Naive thymus-derived CD4-positive, alpha-beta T cell (primary cell): ENCODE measurements around the gene SPNS2. TPM values are rescaled to one million over a fixed set of nuclear protein-coding genes. Genes with fewer than 3 reads are reported as not detected.

ENCODE experiments used
- ATAC-seq: fragments of 150-1000 bp; cut with Tn5 transposase; 2 replicates; pipeline ENCODE4 v1.10.0; 2021; ENCODE audit warnings: mild to moderate bottlenecking, moderate library complexity
- CTCF ChIA-PET: fragments of 350-600 bp; sonication (Branson Sonifier 250); formaldehyde crosslinking; loops from one replicate; lab custom pipeline; 2021; ENCODE audit warnings: antibody characterized with exemption; lab: Charles Lee
- POLR2A ChIA-PET: fragments of 350-600 bp; sonication (Branson Sonifier 250); formaldehyde crosslinking; loops from one replicate; lab custom pipeline; 2021; ENCODE audit warnings: antibody characterized with exemption, inconsistent platforms; lab: Charles Lee
- DNase-seq, 9 donors: peaks; one replicate each; pipeline versions ENCODE4 v3.0.0 to v3.0.0-alpha.2; 2020 to 2022; ENCODE audit warnings: mixed read lengths in 1 of 9
- H3K27ac ChIP-seq: one replicate; pipeline ENCODE4 v1.7.0; 2013; ENCODE audit warnings: mild to moderate bottlenecking, low read depth, low read length, moderate library complexity
- H3K27me3 ChIP-seq, 2 donors: one replicate each; pipeline ENCODE4 v1.7.0; 2013; ENCODE audit warnings: low read length in 2 of 2, mild to moderate bottlenecking in 2 of 2, moderate library complexity in 2 of 2; ENCODE audit not compliant: control insufficient read depth in 2 of 2, insufficient read depth in 2 of 2
- H3K36me3 ChIP-seq, 3 experiments: 1 replicate in 2 of 3; 2 replicates in 1 of 3; pipeline ENCODE4 v1.7.0; 2013; ENCODE audit warnings: low read length in 3 of 3, mild to moderate bottlenecking in 3 of 3, moderate library complexity in 1 of 3; ENCODE audit not compliant: insufficient read depth in 3 of 3, control insufficient read depth in 2 of 3
- H3K4me1 ChIP-seq, 2 donors: one replicate each; pipeline ENCODE4 v1.7.0; 2013; ENCODE audit warnings: low read length in 2 of 2, mild to moderate bottlenecking in 2 of 2, moderate library complexity in 1 of 2; ENCODE audit not compliant: control insufficient read depth in 2 of 2, insufficient read depth in 2 of 2
- H3K4me3 ChIP-seq: 2 replicates; pipeline ENCODE4 v1.7.0; 2013; ENCODE audit warnings: mild to moderate bottlenecking, low read length
- H3K9me3 ChIP-seq, 3 experiments: 1 replicate in 2 of 3; 2 replicates in 1 of 3; pipeline ENCODE4 v1.7.0; 2013; ENCODE audit warnings: low read length in 3 of 3; ENCODE audit not compliant: control insufficient read depth in 2 of 3
- H3K27ac Mint-ChIP-seq, 9 donors: one replicate each; pipeline ENCODE4 v1.8.0; 2020 to 2022; ENCODE audit warnings: mixed read lengths in 9 of 9, mild to moderate bottlenecking in 8 of 9, moderate library complexity in 5 of 9, inconsistent platforms in 2 of 9
- H3K27me3 Mint-ChIP-seq, 5 donors: one replicate each; pipeline ENCODE4 v1.8.0; 2021 to 2022; ENCODE audit warnings: mixed read lengths in 5 of 5, mild to moderate bottlenecking in 1 of 5
- H3K36me3 Mint-ChIP-seq, 5 donors: one replicate each; pipeline ENCODE4 v1.8.0; 2020 to 2022; ENCODE audit warnings: mixed read lengths in 5 of 5, mild to moderate bottlenecking in 3 of 5, inconsistent platforms in 1 of 5
- H3K4me1 Mint-ChIP-seq, 7 donors: one replicate each; pipeline ENCODE4 v1.8.0; 2020 to 2022; ENCODE audit warnings: mixed read lengths in 7 of 7, mild to moderate bottlenecking in 3 of 7, inconsistent platforms in 1 of 7
- H3K4me3 Mint-ChIP-seq, 10 donors: one replicate each; pipeline ENCODE4 v1.8.0; 2020 to 2022; ENCODE audit warnings: mild to moderate bottlenecking in 10 of 10, mixed read lengths in 10 of 10, moderate library complexity in 6 of 10, inconsistent platforms in 2 of 10
- H3K9me3 Mint-ChIP-seq, 11 donors: one replicate each; pipeline ENCODE4 v1.8.0; 2020 to 2022; ENCODE audit warnings: mixed read lengths in 11 of 11, mild to moderate bottlenecking in 4 of 11, inconsistent platforms in 1 of 11, moderate library complexity in 1 of 11
- intact Hi-C, 2 donors: fragments of 100-400 bp; cut with micrococcal nuclease; formaldehyde crosslinking; loops; one replicate each; pipeline ENCODE4 v1.15.1; 2023
- polyA plus RNA-seq, 2 donors: library from polyadenylated mRNA; unstranded; fragments of 300-500 nt; fragmentation: Illumina TruSeq; gene quantifications; one replicate each; pipeline ENCODE4 v1.2.3, GENCODE V29; 2021
- total RNA-seq, 6 experiments: library from RNA in 5 of 6; stranded (reverse) in 5 of 6; gene quantifications; 1 replicate in 5 of 6; 2 replicates in 1 of 6; pipeline ENCODE4 v1.2.3 and lab custom pipeline; 2021 to 2026

SPNS2 gene
- total and polyA plus RNA-seq, 7 experiments from 2014 or later: 0.19 to 0.56 (median 0.50) TPM; not detected in 3

DNA sequence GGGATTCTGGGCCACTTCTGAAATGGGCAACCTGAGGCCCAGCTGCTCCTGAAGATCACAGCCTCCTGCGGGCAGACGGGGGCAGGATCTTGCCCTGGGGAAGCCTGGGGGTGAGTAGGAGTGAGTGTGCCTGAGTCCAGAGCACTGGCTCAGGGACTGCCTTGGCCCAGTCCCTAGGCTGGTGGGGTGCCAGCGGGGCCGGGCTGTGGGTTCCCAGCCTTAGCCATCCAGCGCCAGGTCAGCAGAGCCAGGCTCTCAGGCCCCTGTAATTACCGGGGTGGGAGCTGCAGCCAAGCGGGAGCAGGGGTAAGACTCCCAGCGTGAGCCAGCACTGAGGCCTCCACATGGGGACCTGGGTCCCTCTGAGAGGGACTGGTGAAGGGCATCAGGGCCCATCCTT is 8.2 kb downstream of the SPNS2 start:
- no peak overlapping the region for H3K4me3 Mint-ChIP-seq
- no peak overlapping the region for H3K27ac Mint-ChIP-seq
- no peaks in the 10 kb centered on the region for H3K36me3 ChIP-seq
- no peak overlapping the region for H3K27ac ChIP-seq
- DNase-seq (no peak), ATAC-seq (no peak)
- no peak overlapping the region for H3K4me3 ChIP-seq
- H3K27me3 ChIP-seq: peaks cover 0 to 5% of the 10 kb centered on the region in 2 donors
- H3K27me3 Mint-ChIP-seq: peaks cover 7 to 21% (median 11%) of the 10 kb centered on the region in 5 donors
- peaks cover 24 to 35% (median 29%) of the 10 kb centered on the region in 7 donors for H3K4me1 Mint-ChIP-seq
- no peaks in the 10 kb centered on the region for H3K36me3 Mint-ChIP-seq
- ChIA-PET CTCF (interaction anchor here (0.5 kb wide), 1 partner anchor 411 kb away, joined by 3 read pairs; no protein-coding TSS in a partner anchor), POLR2A (no interaction called here)
- no peaks in the 10 kb centered on the region for H3K9me3 ChIP-seq
- H3K4me1 ChIP-seq: peaks cover 10 to 13% of the 10 kb centered on the region in 2 donors
- intact Hi-C loops: no loop called here
- no peaks in the 10 kb centered on the region for H3K9me3 Mint-ChIP-seq

DNA sequence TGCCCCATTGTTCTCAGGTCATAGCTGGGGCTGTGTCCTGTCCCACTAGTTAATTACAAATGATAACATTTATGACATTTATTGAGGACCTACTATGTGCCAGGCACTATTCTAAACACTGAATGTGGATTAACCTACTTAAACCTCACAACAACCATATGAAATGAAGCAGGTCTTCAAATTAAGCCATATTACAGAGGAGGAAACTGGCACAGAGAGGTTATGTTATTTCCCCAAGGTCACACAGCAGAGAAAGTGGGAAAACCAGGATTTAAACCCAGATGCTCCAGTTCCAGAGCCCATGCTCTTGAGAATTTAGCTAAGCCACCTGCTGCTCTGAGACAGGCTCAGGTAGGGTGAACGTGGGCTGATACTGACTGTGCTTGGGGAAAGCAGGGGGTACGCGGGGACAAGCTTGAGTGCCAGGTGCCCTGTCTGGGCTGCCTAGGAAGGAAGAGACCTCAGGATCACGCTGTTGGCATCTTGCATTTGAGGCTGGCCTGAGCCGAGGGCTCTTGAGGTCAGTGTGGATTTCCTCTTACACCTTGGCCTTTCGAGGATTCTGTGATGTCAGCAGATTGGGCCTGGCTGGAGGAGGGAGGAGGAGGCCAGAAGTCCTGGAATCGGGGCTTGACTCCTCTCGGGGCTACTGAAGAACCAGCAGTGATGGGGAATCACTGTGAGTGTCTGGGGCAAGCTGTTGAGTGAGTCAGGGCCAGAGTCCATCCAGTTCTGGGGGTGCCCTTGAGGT is 8.9 kb downstream of the SPNS2 start:
- no peaks in the 10 kb centered on the region for H3K9me3 Mint-ChIP-seq
- Histone ChIP-seq H3K4me1 (peaks cover 10 to 13% of the 10 kb centered on the region in 2 donors), H3K27me3 (peaks cover 0 to 5% of the 10 kb centered on the region in 2 donors), H3K4me3 (no peak overlapping the region), H3K27ac (no peak overlapping the region), H3K36me3 (no peaks in the 10 kb centered on the region), H3K9me3 (no peaks in the 10 kb centered on the region)
- H3K4me1 Mint-ChIP-seq: peaks cover 24 to 35% (median 29%) of the 10 kb centered on the region in 7 donors
- ChIA-PET POLR2A (no interaction called here), CTCF (no interaction called here)
- H3K27me3 Mint-ChIP-seq: peaks cover 4 to 18% (median 10%) of the 10 kb centered on the region in 5 donors
- ATAC-seq (no peak), DNase-seq (no peak)
- H3K4me3 Mint-ChIP-seq: no peak overlapping the region
- intact Hi-C loops: no loop called here
- no peak overlapping the region for H3K27ac Mint-ChIP-seq
- H3K36me3 Mint-ChIP-seq: no peaks in the 10 kb centered on the region

DNA sequence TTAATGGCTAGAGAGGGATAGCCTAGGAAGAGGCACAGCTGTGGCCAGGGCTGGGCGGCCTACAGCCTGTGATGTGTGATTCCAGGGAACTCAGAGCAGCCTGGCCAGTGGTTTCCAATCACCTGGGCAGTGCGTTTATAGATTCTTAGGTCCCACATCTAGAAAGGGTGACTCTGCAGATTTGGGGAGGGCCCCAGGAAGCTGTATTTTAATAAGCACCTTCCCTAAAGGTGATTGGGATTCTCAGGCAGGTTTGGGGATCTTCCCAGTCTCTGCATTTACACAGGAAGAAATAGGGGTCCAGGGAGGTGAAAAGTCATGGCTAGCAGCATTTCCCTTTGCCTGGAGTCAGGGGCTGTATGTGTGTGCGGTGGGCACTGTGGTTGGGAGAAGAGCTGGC is 9.5 kb downstream of the SPNS2 start:
- intact Hi-C loops: no loop called here
- POLR2A ChIA-PET: no interaction called here
- H3K27ac ChIP-seq: no peak overlapping the region
- no peaks in the 10 kb centered on the region for H3K36me3 ChIP-seq
- CTCF ChIA-PET: no interaction called here
- ATAC-seq (no peak), DNase-seq (no peak)
- peaks cover 0 to 2% of the 10 kb centered on the region in 2 donors for H3K27me3 ChIP-seq
- no peak overlapping the region for H3K4me3 ChIP-seq
- H3K4me1 ChIP-seq: peaks cover 10 to 13% of the 10 kb centered on the region in 2 donors
- H3K4me3 Mint-ChIP-seq: peak overlapping the region in 1 of 10 donors; percentile 43
- peak overlapping the region in 1 of 9 donors; percentile 54 for H3K27ac Mint-ChIP-seq
- no peaks in the 10 kb centered on the region for H3K9me3 ChIP-seq
- H3K27me3 Mint-ChIP-seq: peaks cover 0 to 14% (median 5%) of the 10 kb centered on the region in 5 donors
- H3K36me3 Mint-ChIP-seq: no peaks in the 10 kb centered on the region
- H3K9me3 Mint-ChIP-seq: no peaks in the 10 kb centered on the region
- peaks cover 24 to 35% (median 29%) of the 10 kb centered on the region in 7 donors for H3K4me1 Mint-ChIP-seq

DNA sequence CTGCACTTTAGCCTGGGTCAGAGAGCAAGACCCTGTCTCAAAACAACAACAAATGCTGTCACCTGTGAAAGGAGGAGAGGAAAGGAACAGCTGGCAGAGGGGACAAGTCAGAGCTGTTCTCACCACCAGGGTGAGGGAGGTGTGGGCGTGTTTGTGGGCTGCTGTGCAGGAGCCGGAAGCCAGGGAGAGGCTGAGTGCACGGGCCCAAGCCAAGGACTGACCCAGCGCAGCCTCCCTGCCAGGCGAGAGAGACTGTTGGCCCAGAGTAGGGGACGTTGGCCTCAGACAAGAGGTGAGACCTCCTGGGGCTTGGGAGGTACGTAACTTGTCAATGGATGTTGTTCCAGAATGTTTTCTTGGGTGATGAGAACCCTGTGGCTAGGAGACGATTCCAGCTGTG is 10.7 kb downstream of the SPNS2 start:
- H3K27ac Mint-ChIP-seq: peak overlapping the region in 1 of 9 donors; percentile 48

DNA sequence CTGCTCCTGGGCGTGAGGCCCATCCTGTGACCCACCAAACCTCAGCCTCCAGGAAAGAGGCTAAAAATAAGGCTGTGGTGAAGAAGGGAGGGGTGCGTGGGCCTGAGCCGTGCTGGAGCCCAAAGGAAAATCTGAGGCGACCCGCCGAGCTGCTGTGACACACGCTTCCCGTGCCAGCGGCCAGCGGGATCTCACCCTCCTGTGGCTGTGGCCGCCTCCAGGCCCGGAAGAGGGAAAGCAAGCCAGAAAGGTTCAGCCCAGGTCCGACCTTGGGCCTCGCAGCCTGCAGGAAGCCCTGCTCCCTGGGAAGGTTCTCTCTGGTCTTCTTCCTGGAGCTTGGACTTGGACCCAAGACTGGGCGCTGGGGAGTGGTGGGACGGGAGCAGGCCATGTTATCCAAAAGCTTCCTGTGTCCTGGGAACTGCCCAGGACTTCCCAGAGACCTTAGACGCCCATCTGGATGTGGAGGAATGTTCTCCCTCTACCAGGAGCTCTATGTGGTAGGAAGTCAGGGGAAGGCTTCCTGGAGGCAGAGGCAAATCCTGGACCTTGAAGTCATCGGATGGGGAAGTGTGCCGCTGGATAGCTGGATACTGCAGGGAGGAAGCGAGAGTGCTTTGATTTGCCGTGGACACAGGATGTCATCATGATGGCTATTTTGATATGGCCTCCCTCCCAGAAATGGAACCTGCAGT is 11.4 kb downstream of the SPNS2 start:
- peaks cover 14 to 24% (median 19%) of the 10 kb centered on the region in 7 donors for H3K4me1 Mint-ChIP-seq
- CTCF ChIA-PET: interaction anchor here (0.6 kb wide), 1 partner anchor 931 kb away, joined by 3 read pairs; no protein-coding TSS in a partner anchor
- peaks cover 0 to 8% (median 4%) of the 10 kb centered on the region in 5 donors for H3K27me3 Mint-ChIP-seq
- POLR2A ChIA-PET: interaction anchor here (0.9 kb wide), 1 partner anchor 15 kb away, joined by 6 read pairs; no protein-coding TSS in a partner anchor
- no peak overlapping the region for H3K27ac ChIP-seq
- H3K36me3 Mint-ChIP-seq: no peaks in the 10 kb centered on the region
- H3K4me3 Mint-ChIP-seq: peak overlapping the region in 1 of 10 donors; percentile 36
- no peak overlapping the region for H3K27ac Mint-ChIP-seq
- intact Hi-C loops: no loop called here
- H3K4me3 ChIP-seq: no peak overlapping the region
- H3K36me3 ChIP-seq: no peaks in the 10 kb centered on the region
- H3K4me1 ChIP-seq: peaks cover 6 to 10% of the 10 kb centered on the region in 2 donors
- H3K27me3 ChIP-seq: no peaks in the 10 kb centered on the region
- H3K9me3 ChIP-seq: no peaks in the 10 kb centered on the region
- H3K9me3 Mint-ChIP-seq: no peaks in the 10 kb centered on the region
- no peak for DNase-seq
- no peak for ATAC-seq

More for the DNA sequence above, 10.7 kb downstream of the SPNS2 start:
- Histone ChIP-seq H3K4me1 (peaks cover 6 to 10% of the 10 kb centered on the region in 2 donors), H3K9me3 (no peaks in the 10 kb centered on the region), H3K36me3 (no peaks in the 10 kb centered on the region), H3K4me3 (no peak overlapping the region), H3K27ac (no peak overlapping the region), H3K27me3 (no peaks in the 10 kb centered on the region)
- Mint-ChIP-seq H3K27me3 (peaks cover 0 to 13% (median 5%) of the 10 kb centered on the region in 5 donors), H3K36me3 (no peaks in the 10 kb centered on the region), H3K4me3 (peak overlapping the region in 3 of 10 donors; percentile 31 to 38 (median 36)), H3K4me1 (peaks cover 20 to 29% (median 25%) of the 10 kb centered on the region in 7 donors), H3K9me3 (no peaks in the 10 kb centered on the region)
- DNase-seq: peak in 3 of 9 donors; percentile 12 to 40 (median 15)
- peak; percentile 51 for ATAC-seq
- POLR2A ChIA-PET: no interaction called here
- CTCF ChIA-PET: no interaction called here
- intact Hi-C loops: no loop called here

DNA sequence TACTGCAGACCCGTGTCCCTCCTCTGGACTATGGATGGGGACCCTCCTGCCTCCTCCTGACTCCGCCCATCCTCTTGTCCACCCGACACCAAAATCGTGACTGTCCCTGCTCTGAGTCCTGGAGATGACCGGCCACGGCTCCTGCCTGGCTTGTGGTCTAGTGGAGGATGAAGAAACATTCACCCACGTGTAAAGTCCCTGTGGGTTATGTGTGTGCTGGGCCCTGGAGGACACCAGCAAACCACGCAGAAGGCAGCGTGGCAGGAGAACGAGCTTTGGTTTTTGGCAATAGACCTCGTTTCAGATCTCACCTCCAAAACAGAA is 11.9 kb downstream of the SPNS2 start:
- no peak overlapping the region for H3K4me3 ChIP-seq
- intact Hi-C loops: no loop called here
- peak overlapping the region in 1 of 9 donors; percentile 19 for H3K27ac Mint-ChIP-seq
- peaks cover 0 to 5% (median 0%) of the 10 kb centered on the region in 5 donors for H3K27me3 Mint-ChIP-seq
- H3K27ac ChIP-seq: no peak overlapping the region
- no peak overlapping the region for H3K4me3 Mint-ChIP-seq
- no peaks in the 10 kb centered on the region for H3K36me3 Mint-ChIP-seq
- H3K36me3 ChIP-seq: no peaks in the 10 kb centered on the region
- DNase-seq (no peak), ATAC-seq (no peak)
- peaks cover 13 to 23% (median 19%) of the 10 kb centered on the region in 7 donors for H3K4me1 Mint-ChIP-seq
- no peaks in the 10 kb centered on the region for H3K9me3 Mint-ChIP-seq
- ChIA-PET POLR2A (interaction anchor here (0.9 kb wide), 1 partner anchor 16 kb away, joined by 6 read pairs; no protein-coding TSS in a partner anchor), CTCF (interaction anchor here (0.6 kb wide), 1 partner anchor 931 kb away, joined by 3 read pairs; no protein-coding TSS in a partner anchor)
- H3K4me1 ChIP-seq: peaks cover 6 to 10% of the 10 kb centered on the region in 2 donors
- no peaks in the 10 kb centered on the region for H3K9me3 ChIP-seq
- no peaks in the 10 kb centered on the region for H3K27me3 ChIP-seq
